ENCODE results near the gene IPCEF1. TPM values are rescaled to one million over a fixed set of nuclear protein-coding genes. Genes with fewer than 3 reads are reported as not detected.

IPCEF1 gene
- total RNA-seq, 2 donors from 2014 or later: 0.90 to 1.2 TPM

GRCh38 chr6:154284313-154284853 is 72.2 kb downstream of the IPCEF1 start:
- Histone ChIP-seq H3K9ac (ENCODE audit: low read depth in 2 of 2, low read length in 2 of 2) (no peak overlapping the region), H3K36me3 (no peaks in the 10 kb centered on the region), H3K9me3 (no peaks in the 10 kb centered on the region), H3K4me1 (no peaks in the 10 kb centered on the region), H3K27ac (no peak overlapping the region), H3K27me3 (no peaks in the 10 kb centered on the region), H3K4me3 (no peak overlapping the region)
- DNase-seq: no peak
- intact Hi-C loops (cut with DNase I): no loop called here
- TF ChIP-seq, protein P1, sequence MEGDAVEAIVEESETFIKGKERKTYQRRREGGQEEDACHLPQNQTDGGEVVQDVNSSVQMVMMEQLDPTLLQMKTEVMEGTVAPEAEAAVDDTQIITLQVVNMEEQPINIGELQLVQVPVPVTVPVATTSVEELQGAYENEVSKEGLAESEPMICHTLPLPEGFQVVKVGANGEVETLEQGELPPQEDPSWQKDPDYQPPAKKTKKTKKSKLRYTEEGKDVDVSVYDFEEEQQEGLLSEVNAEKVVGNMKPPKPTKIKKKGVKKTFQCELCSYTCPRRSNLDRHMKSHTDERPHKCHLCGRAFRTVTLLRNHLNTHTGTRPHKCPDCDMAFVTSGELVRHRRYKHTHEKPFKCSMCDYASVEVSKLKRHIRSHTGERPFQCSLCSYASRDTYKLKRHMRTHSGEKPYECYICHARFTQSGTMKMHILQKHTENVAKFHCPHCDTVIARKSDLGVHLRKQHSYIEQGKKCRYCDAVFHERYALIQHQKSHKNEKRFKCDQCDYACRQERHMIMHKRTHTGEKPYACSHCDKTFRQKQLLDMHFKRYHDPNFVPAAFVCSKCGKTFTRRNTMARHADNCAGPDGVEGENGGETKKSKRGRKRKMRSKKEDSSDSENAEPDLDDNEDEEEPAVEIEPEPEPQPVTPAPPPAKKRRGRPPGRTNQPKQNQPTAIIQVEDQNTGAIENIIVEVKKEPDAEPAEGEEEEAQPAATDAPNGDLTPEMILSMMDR (IDR thresholded peaks at IDR 0.05): no peak

DNA sequence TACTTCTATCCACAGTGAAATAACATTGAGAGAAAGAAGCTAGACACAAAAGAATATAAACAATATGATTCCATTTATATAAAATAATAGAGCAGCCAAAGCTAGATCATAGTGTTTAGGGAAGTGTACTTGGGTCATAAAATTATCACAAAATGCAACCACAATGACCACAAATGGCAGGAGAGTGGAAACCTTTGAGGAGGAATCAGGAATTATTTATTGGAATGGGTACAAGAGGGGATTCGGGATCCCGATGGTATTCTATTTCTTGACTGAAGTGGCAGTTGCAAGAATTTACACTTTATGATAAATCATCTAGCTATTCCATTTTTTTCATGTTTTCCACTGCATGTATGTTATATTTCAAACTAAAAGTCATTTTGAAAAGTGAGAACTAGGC is 76.1 kb downstream of the IPCEF1 start:
- no peaks in the 10 kb centered on the region for H3K36me3 ChIP-seq
- no peak for DNase-seq
- no peaks in the 10 kb centered on the region for H3K9me3 ChIP-seq
- no peaks in the 10 kb centered on the region for H3K4me1 ChIP-seq
- no peaks in the 10 kb centered on the region for H3K27me3 ChIP-seq
- intact Hi-C loops (cut with DNase I): no loop called here
- no peak overlapping the region for H3K4me3 ChIP-seq
- H3K9ac ChIP-seq (ENCODE audit: low read depth in 2 of 2, low read length in 2 of 2): no peak overlapping the region
- H3K27ac ChIP-seq: no peak overlapping the region
- TF ChIP-seq, protein P1 (IDR thresholded peaks at IDR 0.05): no peak

DNA sequence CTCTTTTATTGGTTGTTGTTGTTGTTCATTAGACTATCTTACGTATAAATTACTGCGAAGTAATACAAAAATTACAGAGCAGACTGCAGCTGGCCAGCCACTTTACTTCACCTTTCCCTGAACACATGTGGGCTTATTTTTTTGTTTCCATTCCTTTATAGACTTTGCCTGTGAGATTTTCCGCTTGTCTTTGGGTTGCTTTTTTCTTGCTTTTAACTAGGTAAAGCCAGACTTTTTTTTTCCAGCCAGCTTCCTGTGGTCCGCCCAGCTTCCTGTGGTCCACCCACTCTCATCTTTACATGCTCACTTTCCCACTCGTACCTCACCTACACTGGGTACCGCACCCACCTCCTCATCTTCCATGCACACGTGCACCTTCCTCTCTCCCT is 79.0 kb downstream of the IPCEF1 start:
- Histone ChIP-seq H3K27me3 (no peaks in the 10 kb centered on the region), H3K9me3 (no peaks in the 10 kb centered on the region), H3K4me3 (no peak overlapping the region), H3K27ac (no peak overlapping the region), H3K36me3 (no peaks in the 10 kb centered on the region), H3K4me1 (no peaks in the 10 kb centered on the region), H3K9ac (ENCODE audit: low read depth in 2 of 2, low read length in 2 of 2) (no peak overlapping the region)
- TF ChIP-seq, protein P1 (IDR thresholded peaks at IDR 0.05): no peak
- DNase-seq: no peak
- intact Hi-C loops (cut with DNase I): loop anchor here (2.0 kb wide), 1 partner anchor 125 kb away; no protein-coding TSS in a partner anchor

- Histone ChIP-seq H3K27me3 (no peaks in the 10 kb centered on the region), H3K27ac (no peak overlapping the region), H3K4me1 (no peaks in the 10 kb centered on the region), H3K9me3 (no peaks in the 10 kb centered on the region), H3K36me3 (no peaks in the 10 kb centered on the region), H3K4me3 (no peak overlapping the region), H3K9ac (ENCODE audit: low read depth in 2 of 2, low read length in 2 of 2) (no peak overlapping the region)
- DNase-seq: no peak
- TF ChIP-seq, protein P1 (IDR thresholded peaks at IDR 0.05): peak; percentile 45
- intact Hi-C loops (cut with DNase I): no loop called here
Observed at GRCh38 chr6:154276810-154277628, 79.6 kb downstream of the IPCEF1 start.

DNA sequence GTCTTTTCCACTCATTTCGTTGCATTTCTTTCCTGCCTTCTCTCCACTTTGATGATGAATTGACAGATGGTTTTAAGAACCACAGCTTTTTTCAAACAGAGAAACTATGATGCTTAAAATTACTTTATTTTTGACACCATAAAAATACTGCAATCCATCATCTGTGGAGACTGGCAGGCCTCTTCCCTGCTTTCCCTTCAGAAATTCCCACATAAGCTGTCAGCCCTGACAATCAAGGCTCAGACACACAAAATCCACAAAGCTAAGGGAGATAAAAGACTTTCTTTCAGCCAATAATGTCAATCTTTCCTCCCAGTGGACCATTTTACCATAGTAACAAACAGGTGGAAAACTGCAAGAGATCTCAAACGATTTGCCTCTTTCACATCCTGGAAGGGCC is 82.4 kb downstream of the IPCEF1 start:
- DNase-seq: no peak
- Histone ChIP-seq H3K27me3 (no peaks in the 10 kb centered on the region), H3K9ac (ENCODE audit: low read depth in 2 of 2, low read length in 2 of 2) (no peak overlapping the region), H3K4me1 (no peaks in the 10 kb centered on the region), H3K9me3 (no peaks in the 10 kb centered on the region), H3K36me3 (no peaks in the 10 kb centered on the region), H3K4me3 (no peak overlapping the region), H3K27ac (no peak overlapping the region)
- intact Hi-C loops (cut with DNase I): no loop called here
- TF ChIP-seq, protein P1 (IDR thresholded peaks at IDR 0.05): no peak

Data from colonic mucosa (tissue), 4 donors.